ENCODE data around the gene ATOX1.
"Not testable (repeated sequence)": the region's sequence is repeated elsewhere in the genome, so short reads cannot be mapped to it uniquely, and the experiment has no call there.

ATOX1 gene

DNA sequence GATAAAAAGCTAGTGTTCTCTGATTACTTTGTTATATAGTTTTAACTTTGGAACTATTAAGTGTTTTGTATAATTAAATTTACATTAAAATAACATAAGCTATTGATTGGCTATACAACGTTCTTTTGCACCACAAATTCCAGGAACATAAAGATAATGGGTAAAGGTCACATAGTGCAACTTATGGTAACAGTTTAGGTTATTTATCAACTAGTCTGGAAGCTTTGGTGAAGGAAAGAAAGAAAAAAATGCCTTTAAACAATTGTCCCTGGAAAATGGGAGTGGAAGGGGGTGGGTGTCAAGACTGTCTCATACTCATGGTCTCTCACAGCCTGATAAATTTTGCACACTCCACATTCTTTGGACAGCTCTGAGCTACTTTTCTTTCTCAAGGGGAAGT lies 54.7 kb downstream of the ATOX1 start:
- DNase-seq (ENCODE audit: low read depth): no peak
- TF ChIP-seq, protein P1, sequence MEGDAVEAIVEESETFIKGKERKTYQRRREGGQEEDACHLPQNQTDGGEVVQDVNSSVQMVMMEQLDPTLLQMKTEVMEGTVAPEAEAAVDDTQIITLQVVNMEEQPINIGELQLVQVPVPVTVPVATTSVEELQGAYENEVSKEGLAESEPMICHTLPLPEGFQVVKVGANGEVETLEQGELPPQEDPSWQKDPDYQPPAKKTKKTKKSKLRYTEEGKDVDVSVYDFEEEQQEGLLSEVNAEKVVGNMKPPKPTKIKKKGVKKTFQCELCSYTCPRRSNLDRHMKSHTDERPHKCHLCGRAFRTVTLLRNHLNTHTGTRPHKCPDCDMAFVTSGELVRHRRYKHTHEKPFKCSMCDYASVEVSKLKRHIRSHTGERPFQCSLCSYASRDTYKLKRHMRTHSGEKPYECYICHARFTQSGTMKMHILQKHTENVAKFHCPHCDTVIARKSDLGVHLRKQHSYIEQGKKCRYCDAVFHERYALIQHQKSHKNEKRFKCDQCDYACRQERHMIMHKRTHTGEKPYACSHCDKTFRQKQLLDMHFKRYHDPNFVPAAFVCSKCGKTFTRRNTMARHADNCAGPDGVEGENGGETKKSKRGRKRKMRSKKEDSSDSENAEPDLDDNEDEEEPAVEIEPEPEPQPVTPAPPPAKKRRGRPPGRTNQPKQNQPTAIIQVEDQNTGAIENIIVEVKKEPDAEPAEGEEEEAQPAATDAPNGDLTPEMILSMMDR (IDR thresholded peaks at IDR 0.05; ENCODE audit: low read length, missing control alignments): no peak
- no peak overlapping the region for H3K4me3 ChIP-seq (replicated peaks; ENCODE audit: low read depth, low read length)

DNA sequence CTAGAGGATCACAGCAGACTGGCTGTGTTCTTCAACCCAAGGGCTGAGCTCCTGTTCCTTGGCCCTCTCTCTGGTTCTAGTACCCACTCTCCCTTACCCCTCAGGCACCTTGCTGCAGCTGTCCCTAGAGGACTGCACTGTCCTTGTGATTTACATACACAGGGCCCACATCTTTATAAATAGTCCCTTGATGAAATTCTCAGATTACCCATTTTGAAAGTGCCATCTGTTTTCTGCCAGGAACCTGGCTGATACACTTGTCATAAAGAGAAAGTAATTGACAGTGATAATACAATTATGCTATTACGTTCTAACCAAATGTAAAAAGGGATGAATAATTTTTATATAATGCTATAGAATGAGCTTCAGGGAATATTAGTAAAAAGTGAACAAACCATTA lies 55.2 kb downstream of the ATOX1 start:
- no peak for DNase-seq (ENCODE audit: low read depth)
- TF ChIP-seq, protein P1 (IDR thresholded peaks at IDR 0.05; ENCODE audit: low read length, missing control alignments): no peak
- H3K4me3 ChIP-seq (replicated peaks; ENCODE audit: low read depth, low read length): no peak overlapping the region

DNA sequence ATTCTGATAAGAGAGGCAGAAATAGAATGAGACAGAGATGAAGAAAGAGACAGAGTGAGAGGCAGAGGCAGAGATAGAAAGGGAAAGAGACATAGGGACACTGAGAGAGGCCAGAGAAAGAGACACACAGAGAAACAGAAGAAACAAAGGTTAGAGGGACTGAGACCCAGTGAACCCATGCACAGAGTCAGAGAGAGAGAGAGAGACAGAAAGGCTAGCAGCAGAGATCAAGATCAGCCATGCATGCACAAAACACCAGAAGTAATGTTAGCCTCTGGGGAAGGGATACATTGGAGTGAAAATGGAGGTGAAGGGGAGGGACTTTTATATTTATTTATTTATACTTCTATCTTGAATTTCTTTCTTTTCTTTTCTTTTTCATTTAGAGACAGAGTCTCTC lies 57.6 kb downstream of the ATOX1 start:
- H3K4me3 ChIP-seq (replicated peaks; ENCODE audit: low read depth, low read length): no peak overlapping the region
- TF ChIP-seq, protein P1 (IDR thresholded peaks at IDR 0.05; ENCODE audit: low read length, missing control alignments): no peak
- no peak for DNase-seq (ENCODE audit: low read depth)

DNA sequence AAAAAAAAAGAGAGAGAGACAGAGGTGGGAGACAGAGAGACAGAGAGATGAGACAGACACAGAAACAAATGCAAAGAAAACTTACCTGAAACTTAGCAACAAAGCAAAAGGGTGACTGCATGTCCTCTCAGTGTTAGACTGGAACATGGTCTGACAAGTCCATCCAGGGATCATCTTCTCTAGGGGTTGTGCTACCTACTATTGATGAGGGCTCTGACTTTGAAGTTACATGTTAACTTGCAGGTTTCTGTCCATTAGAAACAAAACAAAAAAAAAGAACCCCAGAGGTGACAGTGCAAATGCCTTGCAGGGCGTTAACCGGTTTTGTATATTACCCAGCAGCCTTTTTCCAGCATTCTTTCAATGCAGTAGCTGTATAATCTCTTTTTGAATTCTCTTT lies 58.1 kb downstream of the ATOX1 start:
- TF ChIP-seq, protein P1 (IDR thresholded peaks at IDR 0.05; ENCODE audit: low read length, missing control alignments): no peak
- no peak overlapping the region for H3K4me3 ChIP-seq (replicated peaks; ENCODE audit: low read depth, low read length)

DNA sequence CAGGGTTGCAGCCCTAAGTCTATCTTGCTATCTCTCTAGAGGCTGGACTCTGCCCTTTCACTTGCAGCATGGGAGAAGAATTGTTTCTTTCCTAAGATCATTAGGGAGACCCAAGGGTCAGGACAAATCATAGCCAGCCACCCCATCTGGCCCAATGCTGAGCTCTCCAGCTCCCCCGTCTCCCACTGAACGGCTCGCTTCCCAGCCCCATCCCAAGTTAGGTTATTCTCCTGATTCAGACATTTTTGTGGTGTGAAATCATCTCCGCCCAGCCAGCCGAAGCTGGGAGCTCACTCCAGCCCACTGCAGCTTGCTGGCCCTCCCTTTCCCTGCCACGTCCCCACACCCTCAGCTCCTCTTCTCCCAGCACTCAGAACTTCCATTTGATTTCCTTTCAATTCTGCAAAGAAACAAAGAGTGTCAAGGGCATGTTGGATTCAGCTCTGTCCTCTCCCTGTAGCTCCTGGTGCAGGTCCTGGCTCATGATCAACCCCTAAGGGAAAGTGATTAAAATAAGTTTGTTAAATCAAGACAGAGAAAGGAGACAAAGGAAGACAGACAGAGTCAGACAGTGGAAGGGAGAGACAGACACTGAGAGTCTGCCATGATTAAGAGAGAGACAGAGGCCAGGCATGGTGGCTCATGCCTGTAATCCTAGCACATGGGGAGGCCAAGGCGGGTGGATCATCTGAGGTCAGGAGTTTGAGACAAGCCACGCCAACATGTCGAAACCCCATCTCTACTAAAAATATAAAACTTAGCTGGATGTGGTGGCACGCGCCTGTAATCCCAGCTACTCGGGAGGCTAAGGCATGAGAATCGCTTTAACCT lies 59.1 kb downstream of the ATOX1 start:
- peak; percentile 97 for DNase-seq (ENCODE audit: low read depth)
- TF ChIP-seq, protein P1 (IDR thresholded peaks at IDR 0.05; ENCODE audit: low read length, missing control alignments): no peak
- H3K4me3 ChIP-seq (replicated peaks; ENCODE audit: low read depth, low read length): no peak overlapping the region

More for the DNA sequence above, 58.1 kb downstream of the ATOX1 start:
- DNase-seq (ENCODE audit: low read depth): no peak

DNA sequence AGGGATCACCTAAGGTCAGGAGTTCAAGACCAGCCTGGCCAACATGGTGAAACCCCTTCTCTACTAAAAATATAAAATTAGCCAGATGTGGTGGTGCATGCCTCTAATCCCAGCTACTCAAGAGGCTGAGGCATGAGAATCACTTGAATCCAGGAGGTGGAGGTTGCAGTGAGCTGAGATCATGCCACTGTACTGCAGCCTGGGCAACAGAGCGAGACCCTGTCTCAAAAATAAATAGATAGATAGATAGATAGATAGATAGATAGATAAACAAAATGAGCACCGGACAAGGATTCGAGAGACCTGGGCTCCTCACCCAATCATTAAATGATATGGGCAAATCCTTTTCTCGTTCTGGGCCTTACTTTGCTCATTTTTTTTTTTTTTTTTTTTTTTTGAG lies 60.4 kb downstream of the ATOX1 start:
- DNase-seq (ENCODE audit: low read depth); H3K4me3 ChIP-seq (replicated peaks; ENCODE audit: low read depth, low read length): not testable (repeated sequence)

DNA sequence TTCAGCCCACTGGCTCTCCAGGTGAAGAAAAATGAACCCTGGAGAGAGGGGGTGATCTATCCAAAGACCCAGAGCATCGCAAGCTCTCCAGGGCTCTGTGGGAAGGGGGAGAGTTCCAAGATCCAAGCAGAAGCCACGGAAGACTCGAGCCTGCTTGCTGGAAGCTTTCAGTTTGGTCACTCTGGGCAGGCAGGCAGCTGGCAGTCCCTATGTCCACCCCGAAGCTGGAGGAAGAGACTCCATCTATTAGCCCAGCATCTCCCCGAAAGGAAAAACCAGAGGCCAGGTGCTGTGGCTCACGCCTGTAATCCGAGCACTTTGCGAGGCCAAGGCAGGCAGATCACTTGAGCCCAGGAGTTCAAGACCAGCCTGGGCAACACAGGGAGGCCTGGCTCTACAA lies 61.0 kb downstream of the ATOX1 start:
- H3K4me3 ChIP-seq (replicated peaks; ENCODE audit: low read depth, low read length): no peak overlapping the region
- TF ChIP-seq, protein P1 (IDR thresholded peaks at IDR 0.05; ENCODE audit: low read length, missing control alignments): no peak

More for the DNA sequence above, 61.0 kb downstream of the ATOX1 start:
- DNase-seq (ENCODE audit: low read depth): no peak
